HL-60/S4 treated with retinoic acid at 250 ng/mL for 4 days and 3 days (cell line): ENCODE measurements around the gene OSBPL5.

Experiments
- in situ Hi-C: fragments of 300-500 bp; cut with MboI; formaldehyde crosslinking; loops from 2 replicates; pipeline ENCODE4 v1.7.0; 2022; ENCODE audit warnings: low sequenced_read_pairs

Gene OSBPL5

DNA sequence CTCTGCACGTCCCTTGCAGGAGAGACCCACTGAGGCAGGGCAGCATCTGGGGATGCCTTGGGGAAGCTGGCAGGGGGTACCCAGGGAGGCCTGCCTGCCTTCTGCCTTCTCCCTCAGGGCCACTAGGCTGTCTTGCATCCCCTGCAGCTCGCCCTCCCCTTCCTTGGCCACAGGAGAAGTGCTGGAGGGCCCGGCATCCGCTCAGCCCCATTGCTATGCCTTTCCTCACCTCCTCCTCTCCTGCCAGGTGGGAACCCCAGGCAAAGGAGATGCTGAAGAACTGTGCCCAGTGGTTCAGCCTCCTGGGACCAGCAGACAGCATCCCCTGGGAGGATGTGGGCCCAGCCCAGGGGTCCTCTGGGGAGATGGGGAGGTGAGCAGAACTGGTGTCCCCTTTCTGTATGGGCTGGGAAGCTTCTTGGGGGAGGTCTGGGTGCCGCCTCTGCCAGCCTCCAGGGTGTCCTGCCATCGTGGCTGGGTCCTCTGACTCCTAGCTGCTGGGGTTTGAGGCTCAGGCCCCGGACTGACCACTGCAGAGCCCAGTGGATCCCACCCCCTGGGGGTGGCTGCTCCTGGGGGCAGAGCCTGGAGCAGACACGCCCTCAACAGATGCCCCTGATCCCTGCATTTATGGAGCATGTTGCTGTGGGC is 32.9 kb upstream of the OSBPL5 start:
- in situ Hi-C loops = no loop called here

DNA sequence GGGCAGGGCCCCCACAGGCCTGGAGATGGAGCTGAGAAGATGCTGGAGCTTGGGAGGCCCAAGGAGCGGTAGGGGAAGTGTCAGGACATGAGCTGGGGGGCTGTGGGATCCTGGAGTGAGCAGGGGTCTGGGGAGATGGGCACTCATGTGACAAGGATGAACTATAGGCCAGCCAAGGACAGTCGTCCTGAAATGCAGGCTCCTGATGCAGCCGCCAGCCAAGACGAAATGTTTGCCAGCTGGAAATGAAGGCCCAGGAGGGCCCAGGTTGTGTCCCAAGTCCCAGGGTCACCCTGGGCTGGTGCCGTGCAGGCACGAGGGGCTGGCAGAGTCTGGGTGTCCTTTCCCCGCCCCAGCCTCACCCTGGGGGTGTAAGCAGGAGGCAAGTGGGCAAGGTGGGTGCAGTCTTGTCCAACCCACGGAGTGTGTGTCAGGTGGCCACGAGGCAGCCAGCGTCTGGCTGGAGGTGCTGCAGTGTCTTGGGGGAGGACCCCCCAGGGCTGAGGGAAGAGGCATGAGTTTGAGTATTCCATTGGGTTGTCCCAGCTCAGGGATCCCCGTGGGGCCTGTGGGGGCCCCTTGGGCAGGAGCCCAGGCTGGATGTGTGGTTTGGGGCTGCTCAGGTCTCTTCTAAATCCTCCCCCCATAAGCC is 32.1 kb upstream of the OSBPL5 start:
- in situ Hi-C loops = no loop called here

DNA sequence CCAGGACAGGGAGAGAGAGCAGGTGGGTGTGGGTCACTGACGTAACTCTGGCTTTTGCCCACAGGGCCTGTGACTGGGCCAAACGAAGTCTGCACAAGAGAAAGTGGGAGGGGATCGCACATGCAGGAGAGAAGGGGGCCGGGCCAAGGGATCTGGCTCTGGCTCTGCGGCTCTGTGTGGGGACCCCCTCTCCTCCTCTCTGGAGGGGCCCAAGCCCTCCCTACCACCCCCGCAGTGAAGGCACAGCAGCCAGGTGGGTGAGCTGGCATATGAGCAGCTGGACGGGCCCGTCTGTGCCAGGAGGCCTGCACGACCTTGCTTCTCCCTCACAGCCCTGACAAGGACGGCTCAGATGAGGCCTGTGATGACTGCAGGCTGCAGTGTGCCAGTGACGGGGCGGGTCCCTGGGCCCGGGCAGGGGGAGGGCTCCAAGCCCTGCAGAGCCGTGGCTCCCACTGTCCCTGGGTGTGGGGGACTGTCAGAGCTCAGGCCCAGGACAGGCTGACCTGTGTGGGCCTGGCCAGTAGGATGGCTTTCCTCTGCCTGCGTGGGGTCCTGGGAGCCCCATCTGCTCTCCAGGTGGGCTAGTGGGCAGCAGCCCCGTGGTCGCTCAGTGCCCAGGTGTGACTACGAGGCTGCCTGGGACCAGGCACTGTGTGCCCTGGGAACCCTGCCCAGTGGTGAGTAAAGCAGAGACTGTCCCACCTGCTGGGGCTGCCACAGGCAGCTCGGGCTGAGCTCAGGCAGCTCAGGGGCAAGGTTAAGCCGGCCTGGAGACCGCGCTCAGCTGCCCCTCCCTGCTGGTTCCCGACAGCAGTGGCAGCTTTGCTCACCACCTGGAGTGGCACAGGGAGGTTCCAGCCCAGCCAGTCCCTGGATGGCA is 31.3 kb upstream of the OSBPL5 start:
- in situ Hi-C loops = no loop called here

DNA sequence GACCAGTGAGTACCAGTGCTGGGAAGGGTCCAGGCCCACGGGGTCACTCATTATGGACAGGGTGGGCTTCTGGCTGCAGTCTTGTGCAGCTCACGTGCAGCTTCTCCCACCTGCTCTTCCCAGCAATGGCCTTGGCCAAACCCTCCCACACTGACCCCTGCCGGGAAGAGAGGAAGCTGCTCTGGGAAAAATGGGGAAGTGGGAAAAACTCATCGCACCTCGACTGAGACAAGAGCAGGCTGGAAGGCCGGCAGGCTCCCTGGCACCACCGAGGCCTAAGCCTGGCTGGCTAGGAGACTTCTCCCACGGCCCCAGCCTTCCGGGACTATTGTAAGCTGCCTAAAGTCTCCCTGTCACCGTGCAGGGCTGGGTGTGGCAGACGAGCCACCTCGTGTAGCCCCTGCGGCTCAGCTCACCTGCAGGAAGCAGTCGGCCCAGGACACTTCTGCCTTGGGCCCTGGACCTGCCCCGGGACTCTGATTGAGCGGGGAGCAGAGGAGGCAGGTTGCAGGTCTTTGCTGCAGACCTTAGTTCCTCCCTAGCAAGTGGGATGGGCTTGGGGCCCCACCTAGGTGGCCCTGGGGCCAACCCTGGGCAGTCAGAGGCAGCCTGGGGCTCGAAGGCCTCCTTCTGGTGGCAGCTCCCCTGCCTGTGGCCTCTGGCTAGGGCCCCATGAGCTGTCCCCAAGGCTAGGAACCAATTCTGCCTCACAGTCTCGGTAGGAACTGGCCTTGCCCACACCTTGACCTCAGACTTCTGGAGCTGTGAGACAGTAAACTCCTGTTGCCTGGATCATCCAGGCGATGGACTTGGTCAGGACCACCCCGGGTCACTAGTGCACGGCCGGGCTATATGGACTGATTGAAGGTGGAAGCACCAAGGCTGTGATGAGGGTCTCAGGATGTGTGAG is 30.4 kb upstream of the OSBPL5 start:
- in situ Hi-C loops = no loop called here

DNA sequence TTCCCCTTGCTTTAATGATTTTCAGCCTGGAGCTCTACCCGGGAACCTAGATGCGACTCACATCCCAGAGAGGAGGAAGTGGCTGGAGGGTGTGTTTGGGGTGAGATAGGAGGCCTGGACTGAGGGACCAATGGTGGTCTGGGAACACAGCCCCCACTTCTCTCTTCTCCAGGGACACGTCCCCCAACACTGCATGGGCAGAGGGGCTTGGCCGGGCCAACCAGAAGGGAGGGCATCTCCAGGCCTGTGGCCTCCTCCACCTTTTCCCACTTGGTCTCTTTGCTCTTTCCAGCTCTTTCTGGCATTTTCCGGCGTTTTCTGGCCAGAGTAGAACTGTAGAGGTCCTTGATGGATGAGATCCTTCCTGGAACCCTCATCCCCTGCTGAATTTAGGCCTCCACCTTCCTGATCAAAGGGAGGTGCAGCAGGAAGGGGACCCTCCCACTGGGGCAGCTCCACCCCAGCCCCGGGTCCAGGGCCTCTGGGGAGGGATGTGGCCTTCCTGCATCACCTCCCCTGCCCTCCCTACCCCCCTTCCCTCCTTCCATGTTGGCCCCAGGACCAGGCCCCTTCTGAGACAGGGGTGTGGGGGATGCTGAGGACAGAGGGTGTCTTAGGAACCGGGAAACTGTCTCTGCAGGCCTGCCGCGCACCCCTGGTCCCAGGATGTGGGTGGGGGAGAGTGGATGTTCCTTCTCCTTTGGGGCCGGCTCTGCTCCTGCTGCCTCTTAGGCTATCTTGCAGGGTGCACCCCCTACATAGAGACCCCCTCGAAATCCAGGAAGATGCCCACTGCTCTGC is 29.1 kb upstream of the OSBPL5 start:
- in situ Hi-C loops = no loop called here

DNA sequence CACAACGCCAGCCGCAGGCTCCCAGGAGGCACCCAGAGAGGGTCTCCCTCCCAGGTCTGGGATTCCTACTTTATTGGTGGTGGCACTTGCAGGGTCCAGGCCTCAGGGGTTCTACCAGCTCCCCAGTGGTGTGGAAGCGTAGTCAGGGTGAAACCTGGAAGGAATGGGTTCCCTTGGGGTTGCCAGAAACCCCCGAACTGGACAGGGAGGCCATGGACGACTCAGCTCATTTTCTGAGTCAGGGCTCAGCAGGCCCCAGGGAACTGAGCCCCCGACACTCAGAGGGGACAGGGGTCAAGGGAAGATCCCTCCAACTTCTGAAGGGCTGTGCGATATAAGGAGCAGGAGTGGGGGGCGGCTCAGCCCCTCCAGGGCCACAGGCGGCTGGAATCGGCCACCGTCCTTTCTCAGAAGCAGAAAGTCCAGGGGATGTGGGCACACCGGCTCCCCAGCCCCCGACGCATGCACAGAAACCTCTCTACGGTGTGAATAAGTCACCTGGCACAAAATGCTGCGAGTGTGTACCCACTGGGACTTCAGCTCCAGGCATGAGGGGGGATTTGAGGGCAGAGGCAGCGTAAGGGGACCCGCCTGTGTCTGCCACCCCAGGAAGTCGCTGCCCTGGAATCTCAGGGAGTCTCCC is 28.4 kb upstream of the OSBPL5 start:
- in situ Hi-C loops = no loop called here

DNA sequence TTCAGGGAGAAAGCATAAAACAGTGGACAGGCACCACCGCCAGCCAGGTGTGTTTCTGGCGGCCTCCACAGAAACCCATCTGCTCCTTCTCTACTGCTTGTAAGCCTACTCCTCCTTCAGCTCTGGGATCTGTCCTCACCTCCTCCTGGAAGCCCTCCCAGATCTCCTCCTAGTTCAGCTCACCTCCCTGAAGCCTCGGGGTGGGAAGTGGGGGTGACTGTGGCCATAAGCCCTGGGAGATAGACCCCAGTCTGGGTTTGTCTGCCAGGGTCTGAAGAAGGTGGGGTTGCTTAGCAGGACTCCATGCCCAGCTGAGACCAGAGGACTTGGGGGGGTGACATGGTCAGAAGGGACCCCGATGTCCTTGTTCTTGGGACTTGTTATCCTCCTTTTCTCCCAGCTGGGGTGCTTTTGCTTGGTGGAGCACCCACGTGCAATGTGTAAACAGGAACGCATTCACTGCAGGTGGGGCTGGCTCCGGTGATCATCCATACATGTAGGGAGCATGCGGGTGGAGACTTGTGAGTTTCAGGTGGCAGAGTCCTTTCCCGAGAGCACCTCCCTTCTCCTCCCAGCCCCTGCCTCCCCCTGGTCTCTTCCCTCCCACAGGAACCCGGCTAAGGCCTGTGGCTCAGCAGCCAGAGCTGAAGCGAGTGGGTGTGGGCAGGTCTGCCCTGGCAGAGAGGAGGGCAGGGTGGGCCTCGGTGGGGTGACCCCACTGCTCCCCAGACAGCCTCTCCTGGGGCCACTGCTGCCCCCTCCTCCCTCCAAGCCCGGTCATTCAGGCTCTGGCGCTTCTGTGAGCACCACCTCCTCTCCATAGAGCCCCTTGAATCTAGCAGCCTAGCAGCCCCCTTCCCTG is 27.6 kb upstream of the OSBPL5 start:
- in situ Hi-C loops = no loop called here

DNA sequence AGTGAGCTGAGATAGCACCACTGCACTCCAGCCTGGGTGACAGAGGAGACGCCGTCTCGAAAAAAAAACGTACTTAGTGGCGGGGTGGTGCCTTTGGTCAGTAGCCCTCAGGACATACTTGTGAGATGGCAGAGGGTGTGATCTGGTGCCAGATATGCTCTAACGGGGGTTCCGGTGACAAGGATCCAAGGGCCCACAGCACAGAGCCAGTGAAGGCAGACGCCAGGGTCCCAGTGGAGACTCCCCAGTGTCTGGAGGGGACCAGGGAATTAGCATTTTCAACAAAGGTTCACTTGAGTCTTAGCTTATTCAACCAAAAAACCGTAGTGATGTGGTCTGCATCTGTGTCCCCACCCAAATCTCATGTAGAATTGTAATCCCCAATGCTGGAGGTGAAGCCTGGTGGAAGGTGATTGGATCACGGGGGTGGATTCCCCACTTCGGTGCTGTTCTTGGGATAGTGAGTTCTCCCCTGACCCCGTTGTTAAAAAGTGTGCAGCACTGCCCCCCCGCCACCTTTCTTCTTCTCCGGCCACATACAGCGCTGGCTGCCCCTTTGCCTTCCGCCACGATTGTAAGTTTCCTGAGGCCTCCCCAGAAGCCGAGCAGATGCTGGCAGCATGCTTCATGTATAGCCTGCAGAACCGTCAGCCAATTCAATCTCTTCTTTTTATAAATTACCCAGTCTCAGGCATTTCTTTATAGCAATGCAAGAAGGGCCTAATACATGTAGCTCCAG is 26.6 kb upstream of the OSBPL5 start:
- in situ Hi-C loops = no loop called here

DNA sequence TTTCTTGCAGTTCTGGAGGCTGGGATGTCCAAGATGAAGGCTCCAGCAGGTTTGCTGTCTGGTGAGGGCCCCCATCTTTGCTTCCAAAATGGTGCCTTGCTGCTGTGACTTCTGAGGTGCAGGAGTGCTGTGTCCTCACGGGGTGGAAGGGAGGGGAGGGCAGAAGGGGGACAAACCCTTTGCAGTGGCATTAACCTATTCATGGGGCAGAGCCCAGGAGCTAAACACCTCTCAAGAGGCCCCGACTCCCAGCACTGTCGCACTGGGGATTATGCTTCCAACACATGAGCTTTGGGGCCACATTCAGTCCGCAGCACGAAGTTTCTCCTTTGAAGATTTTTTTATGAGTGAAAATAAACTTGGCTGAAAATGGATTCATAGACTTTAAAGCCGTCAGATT is 25.5 kb upstream of the OSBPL5 start:
- in situ Hi-C loops = no loop called here

DNA sequence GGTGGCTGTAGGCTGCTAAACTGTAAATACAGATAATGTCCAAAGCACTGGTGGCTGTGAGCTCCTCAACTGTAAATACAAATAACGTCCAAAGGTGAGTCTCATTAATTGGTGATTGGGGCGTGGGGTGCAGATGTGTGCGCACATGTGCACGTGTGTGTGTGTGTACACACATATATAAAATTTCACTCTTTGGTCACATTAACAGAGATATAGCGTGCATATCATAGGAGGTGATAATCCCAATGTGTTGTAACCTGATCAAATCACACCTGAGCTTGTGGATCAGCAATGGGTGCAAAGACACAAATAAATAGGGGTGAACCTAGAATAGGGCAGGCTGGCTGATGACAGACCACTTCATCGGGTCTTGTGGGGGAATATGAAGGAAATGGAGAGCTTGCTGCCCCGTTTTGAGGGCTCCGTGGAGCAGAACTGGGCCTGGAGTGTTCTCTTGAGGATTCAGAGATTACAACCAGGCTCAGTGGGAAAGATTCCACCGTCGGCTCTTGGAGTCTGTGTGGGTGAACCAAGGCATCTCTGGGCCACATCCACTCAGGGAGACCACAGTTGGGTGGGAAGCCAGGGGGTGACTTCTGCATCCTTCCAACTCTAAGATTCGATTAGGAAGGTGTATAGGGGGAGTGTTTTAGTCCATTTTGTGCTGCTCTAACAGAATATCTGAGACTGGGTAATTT is 24.9 kb upstream of the OSBPL5 start:
- in situ Hi-C loops = no loop called here

DNA sequence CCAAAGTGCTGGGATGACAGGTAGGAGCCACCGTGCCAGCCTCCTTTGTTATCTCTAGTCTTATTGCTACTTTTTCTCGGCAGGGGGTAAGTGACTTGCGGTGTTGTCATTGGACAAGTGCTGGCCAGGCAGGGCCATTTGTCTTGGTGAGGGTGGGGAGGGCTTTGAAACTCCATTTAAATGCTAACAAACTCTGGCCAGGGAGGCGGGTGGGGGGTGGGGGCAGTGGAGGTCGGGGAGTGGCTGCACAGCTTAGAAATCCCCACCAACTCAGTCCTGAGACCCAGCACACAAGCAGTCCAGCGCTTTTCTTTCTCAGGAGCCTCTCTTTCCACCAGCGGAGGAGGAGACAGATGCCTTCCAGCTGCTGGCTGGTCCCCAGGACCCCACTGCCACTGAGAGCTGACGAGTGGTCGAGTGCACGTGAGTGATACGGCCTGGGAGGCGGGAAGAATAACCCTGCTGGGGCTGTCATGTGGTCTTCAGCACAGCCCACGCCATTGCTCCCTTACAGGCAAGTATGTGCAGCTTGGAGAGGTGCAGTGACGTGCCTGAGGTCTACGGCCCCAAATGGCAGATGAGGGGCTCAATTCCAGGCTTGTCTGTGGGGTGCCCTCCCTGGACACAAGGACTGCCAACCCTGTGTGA is 24.2 kb upstream of the OSBPL5 start:
- in situ Hi-C loops = no loop called here

DNA sequence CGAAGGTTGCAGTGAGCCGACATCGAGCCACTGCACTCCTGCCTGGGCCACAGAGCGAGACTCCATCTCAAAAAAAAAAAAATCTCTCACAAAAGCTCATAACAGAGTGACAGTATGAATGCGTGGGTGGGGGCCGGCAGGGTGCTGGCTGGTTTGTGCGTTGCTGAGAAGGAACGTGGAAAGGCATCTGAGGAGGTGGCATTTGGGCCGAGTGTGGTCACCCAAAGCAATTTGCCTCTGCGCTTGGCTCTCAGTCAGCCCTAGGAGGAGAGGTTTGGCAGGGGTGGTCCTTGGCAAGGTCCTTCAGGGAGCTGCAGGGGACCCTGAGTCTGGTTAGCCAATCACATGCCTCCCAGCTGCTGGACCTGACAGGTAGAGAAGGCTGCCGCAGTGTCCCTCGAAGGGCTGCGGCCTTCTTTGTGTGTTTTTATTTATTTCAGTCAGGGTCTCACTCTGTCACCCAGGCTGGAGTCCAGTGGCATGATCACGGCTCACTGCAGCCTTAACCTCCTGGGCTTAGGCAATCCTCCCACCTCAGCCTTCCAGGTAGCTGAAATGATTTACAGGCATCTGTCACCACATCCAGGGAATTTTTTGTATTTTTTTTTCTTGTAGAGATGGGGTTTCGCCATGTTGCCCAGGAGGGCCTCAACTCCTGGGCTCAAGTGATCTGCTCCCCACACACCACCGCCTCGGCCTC is 23.5 kb upstream of the OSBPL5 start:
- in situ Hi-C loops = no loop called here

DNA sequence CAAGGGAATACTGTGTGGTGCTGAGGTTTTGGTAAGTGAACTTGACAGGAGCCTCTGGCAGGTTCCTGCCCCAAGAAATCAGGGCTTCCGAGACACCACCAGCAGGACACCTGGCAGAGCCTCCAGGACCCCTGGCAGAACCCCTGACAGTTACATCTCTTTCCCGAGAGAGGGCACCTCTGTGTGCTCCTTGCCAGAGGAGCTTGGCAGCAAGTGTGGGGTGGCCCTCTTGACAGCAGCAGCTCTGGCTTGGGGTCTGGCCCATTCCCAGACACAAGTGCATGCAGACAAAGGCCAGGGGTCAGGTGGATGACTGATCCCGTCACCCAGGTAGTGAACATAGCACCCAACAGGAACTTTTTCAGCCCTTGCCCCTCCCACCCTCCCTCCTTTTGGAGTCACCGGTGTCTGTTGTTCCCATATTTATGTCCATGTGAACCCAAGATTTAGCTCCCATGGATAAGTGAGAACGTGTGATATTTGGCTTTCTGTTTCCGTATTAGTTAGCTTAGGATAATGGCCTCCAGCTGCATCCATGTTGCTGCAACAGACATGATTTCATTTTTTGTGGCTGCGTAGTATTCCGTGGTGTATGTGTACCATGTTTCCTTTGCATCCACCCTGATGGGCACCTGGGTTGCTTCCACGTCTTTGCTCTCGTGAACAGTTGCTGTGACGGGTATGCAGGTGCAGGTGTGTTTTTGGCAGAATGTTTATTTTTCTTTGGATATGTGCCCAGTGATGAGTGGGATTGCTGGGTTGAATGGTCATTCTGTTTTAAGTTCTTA is 21.2 kb upstream of the OSBPL5 start:
- in situ Hi-C loops = no loop called here

DNA sequence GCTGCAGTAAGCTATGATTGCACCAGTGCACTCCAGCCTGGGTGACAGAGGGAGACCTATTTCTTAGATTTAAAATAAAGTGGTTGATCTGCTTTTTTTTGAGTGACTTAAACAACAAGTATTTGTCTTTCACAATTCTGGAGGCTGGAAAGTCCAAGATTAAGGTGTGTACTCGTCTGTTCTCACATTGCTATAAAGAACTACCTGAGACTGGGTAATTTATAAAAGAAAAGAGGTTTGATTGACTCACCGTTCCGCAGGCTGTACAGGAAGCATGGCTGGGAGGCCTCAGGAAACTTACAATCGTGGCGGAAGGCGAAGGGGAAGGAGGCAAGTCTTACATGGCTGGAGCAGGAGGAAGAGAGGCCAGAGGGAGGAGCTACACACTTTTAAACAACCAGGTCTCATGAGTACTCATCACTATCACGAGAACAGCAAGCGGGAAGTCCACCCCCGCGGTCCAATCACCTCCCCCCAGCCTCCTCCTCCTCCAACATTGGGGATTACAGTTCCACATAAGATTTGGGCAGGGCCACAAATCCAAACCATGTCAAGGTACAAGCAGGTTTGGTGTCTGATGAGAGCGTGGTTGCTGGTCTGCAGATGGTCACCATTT is 19.7 kb upstream of the OSBPL5 start:
- in situ Hi-C loops = no loop called here

DNA sequence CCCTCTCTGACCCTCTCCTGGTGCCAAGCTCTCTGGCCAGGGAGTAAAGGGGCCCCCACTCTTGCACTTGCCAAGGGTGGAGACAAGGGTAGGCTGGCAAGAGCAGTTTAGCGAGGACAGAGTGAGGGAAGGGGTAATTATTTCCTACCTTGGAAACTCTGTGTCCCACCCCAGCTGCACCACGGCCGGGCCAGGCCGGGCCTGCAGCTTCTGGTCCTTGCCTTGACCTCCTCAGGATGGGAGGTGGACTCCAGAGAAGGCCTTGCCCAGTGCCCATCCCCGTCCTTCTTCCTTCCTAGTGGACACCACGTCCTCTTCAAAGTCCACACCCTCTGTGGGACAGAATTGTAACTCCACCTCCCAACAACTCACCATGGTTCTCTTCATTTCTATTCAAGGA is 18.4 kb upstream of the OSBPL5 start:
- in situ Hi-C loops = no loop called here
